HEK293 (cell line): ENCODE results near the gene DDX50.

ENCODE experiments used
- BCL11B ChIP-seq: fragments of 450-650 bp; formaldehyde crosslinking; IDR thresholded peaks from 2 replicates; pipeline ENCODE4 v1.5.1; 2016; ENCODE audit warnings: low read depth, missing biosample characterization, missing genetic modification characterization
- EGR2 ChIP-seq: fragments of 450-650 bp; formaldehyde crosslinking; IDR thresholded peaks from 2 replicates; pipeline ENCODE4 v1.5.1; 2016; ENCODE audit warnings: low read depth, missing biosample characterization, missing genetic modification characterization
- GLI4 ChIP-seq: fragments of 450-650 bp; formaldehyde crosslinking; IDR thresholded peaks from 2 replicates; pipeline ENCODE4 v1.5.1; 2016; ENCODE audit warnings: missing biosample characterization, missing genetic modification characterization
- MYNN ChIP-seq: fragments of 450-650 bp; formaldehyde crosslinking; IDR thresholded peaks from 2 replicates; pipeline ENCODE4 v1.5.1; 2016; ENCODE audit warnings: missing biosample characterization, missing genetic modification characterization, borderline replicate concordance
- MZF1 ChIP-seq: fragments of 450-650 bp; formaldehyde crosslinking; IDR thresholded peaks from 2 replicates; pipeline ENCODE4 v1.5.1; 2017; ENCODE audit warnings: missing biosample characterization, missing genetic modification characterization, borderline replicate concordance
- SALL2 ChIP-seq: fragments of 450-650 bp; formaldehyde crosslinking; IDR thresholded peaks from 2 replicates; pipeline ENCODE4 v1.5.0; 2017; ENCODE audit warnings: missing biosample characterization, mild to moderate bottlenecking, missing genetic modification characterization, borderline replicate concordance
- SP7 ChIP-seq: fragments of 450-650 bp; formaldehyde crosslinking; IDR thresholded peaks from 2 replicates; pipeline ENCODE4 v1.5.1; 2016; ENCODE audit warnings: missing biosample characterization, missing genetic modification characterization
- TRIM28 ChIP-seq: IDR thresholded peaks from 2 replicates; pipeline ENCODE4 v1.6.1; 2011; ENCODE audit warnings: low read length, control low read depth, borderline replicate concordance
- ZBTB20 ChIP-seq: fragments of 450-650 bp; formaldehyde crosslinking; IDR thresholded peaks from 2 replicates; pipeline ENCODE4 v1.5.1; 2016; ENCODE audit warnings: missing biosample characterization, missing genetic modification characterization
- ZBTB21 ChIP-seq: fragments of 450-650 bp; formaldehyde crosslinking; IDR thresholded peaks from 2 replicates; pipeline ENCODE4 v1.5.1; 2017; ENCODE audit warnings: missing biosample characterization, missing genetic modification characterization
- ZBTB7A ChIP-seq: fragments of 450-650 bp; formaldehyde crosslinking; IDR thresholded peaks from 2 replicates; pipeline ENCODE4 v1.5.1; 2016; ENCODE audit warnings: low read depth, missing biosample characterization, missing genetic modification characterization
- ZBTB8A ChIP-seq: fragments of 450-650 bp; formaldehyde crosslinking; IDR thresholded peaks from 2 replicates; pipeline ENCODE4 v1.5.1; 2016; ENCODE audit warnings: missing biosample characterization, missing genetic modification characterization
- ZNF2 ChIP-seq: fragments of 450-650 bp; formaldehyde crosslinking; IDR thresholded peaks from 2 replicates; pipeline ENCODE4 v1.5.1; 2016; ENCODE audit warnings: missing biosample characterization, missing genetic modification characterization
- ZNF223 ChIP-seq: fragments of 450-650 bp; formaldehyde crosslinking; IDR thresholded peaks from 2 replicates; pipeline ENCODE4 v1.5.1; 2016; ENCODE audit warnings: missing biosample characterization, missing genetic modification characterization
- ZNF324 ChIP-seq: fragments of 450-650 bp; formaldehyde crosslinking; IDR thresholded peaks from 2 replicates; pipeline ENCODE4 v1.5.1; 2016; ENCODE audit warnings: missing biosample characterization, missing genetic modification characterization
- ZNF335 ChIP-seq: fragments of 450-650 bp; formaldehyde crosslinking; conservative IDR thresholded peaks from 2 replicates; pipeline ENCODE4 v1.5.1; 2016; ENCODE audit warnings: missing biosample characterization, missing genetic modification characterization
- ZNF394 ChIP-seq: fragments of 450-650 bp; formaldehyde crosslinking; IDR thresholded peaks from 2 replicates; pipeline ENCODE4 v1.5.1; 2016; ENCODE audit warnings: missing biosample characterization, missing genetic modification characterization, mild to moderate bottlenecking, moderate library complexity, borderline replicate concordance
- ZNF404 ChIP-seq: fragments of 450-650 bp; formaldehyde crosslinking; IDR thresholded peaks from 2 replicates; pipeline ENCODE4 v1.5.1; 2017; ENCODE audit warnings: missing biosample characterization, missing genetic modification characterization
- ZNF549 ChIP-seq: fragments of 450-650 bp; IDR thresholded peaks from 2 replicates; pipeline ENCODE4 v1.5.1; 2018; ENCODE audit warnings: missing biosample characterization, missing genetic modification characterization, mild to moderate bottlenecking, inconsistent platforms, moderate library complexity
- ZNF777 ChIP-seq: fragments of 450-650 bp; formaldehyde crosslinking; IDR thresholded peaks from 2 replicates; pipeline ENCODE4 v1.5.1; 2017; ENCODE audit warnings: missing biosample characterization, missing genetic modification characterization, borderline replicate concordance
- TF ChIP-seq, protein P1 (sequence below): fragments of 450-650 bp; formaldehyde crosslinking; IDR thresholded peaks from 2 replicates; pipeline ENCODE4 v1.5.1; 2016; ENCODE audit warnings: missing biosample characterization, missing genetic modification characterization, low read depth
- TF ChIP-seq, protein P2 (sequence below): fragments of 450-650 bp; formaldehyde crosslinking; IDR thresholded peaks from 2 replicates; pipeline ENCODE4 v1.5.1; 2016; ENCODE audit warnings: missing biosample characterization, missing genetic modification characterization
- TF ChIP-seq, protein P3 (sequence below): fragments of 450-650 bp; formaldehyde crosslinking; IDR thresholded peaks from 2 replicates; pipeline ENCODE4 v1.5.1; 2016; ENCODE audit warnings: missing biosample characterization, missing genetic modification characterization, borderline replicate concordance
- TF ChIP-seq, protein P4 (sequence below): fragments of 450-650 bp; formaldehyde crosslinking; IDR thresholded peaks from 2 replicates; pipeline ENCODE4 v1.5.1; 2016; ENCODE audit warnings: missing biosample characterization, missing genetic modification characterization
- TF ChIP-seq, protein P5 (sequence below): fragments of 450-650 bp; IDR thresholded peaks from 2 replicates; pipeline ENCODE4 v1.5.1; 2018; ENCODE audit warnings: missing biosample characterization, mild to moderate bottlenecking, missing genetic modification characterization

Gene DDX50

DNA sequence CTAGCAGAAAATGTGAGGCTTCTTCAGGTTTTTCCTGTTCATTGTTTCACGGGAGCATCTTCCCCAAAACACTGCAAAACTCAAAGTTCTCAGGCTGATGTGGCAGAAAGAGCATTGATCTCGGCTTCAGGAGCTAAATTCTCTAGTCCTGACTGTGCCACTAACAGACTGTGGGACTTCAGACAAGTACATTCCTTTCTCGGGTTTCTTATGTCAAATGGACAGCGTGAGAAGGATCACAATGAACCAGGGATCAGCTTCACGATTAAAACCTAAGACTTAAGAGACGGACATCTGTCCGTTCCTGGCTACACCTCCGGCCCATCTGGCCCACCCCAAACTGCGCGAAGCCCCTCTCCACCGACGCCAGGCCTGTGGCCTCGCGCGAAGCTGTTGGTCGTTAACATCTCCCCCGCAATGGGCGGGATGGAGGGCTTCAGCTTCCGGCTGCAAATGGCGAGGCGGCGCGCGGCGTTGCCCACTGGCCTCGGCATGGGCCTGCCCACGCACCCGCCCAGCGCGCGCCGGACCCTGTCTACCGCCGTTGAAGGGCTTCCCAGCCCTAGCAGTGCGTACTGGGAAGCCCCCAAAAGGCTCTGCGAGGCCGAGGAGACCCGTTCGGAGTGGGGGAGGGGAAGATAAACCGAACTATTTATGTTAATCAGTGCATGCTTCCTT, 549 bp upstream of the DDX50 start (continued):
- TF ChIP-seq, protein P1, sequence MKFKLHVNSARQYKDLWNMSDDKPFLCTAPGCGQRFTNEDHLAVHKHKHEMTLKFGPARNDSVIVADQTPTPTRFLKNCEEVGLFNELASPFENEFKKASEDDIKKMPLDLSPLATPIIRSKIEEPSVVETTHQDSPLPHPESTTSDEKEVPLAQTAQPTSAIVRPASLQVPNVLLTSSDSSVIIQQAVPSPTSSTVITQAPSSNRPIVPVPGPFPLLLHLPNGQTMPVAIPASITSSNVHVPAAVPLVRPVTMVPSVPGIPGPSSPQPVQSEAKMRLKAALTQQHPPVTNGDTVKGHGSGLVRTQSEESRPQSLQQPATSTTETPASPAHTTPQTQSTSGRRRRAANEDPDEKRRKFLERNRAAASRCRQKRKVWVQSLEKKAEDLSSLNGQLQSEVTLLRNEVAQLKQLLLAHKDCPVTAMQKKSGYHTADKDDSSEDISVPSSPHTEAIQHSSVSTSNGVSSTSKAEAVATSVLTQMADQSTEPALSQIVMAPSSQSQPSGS: no peak
- TF ChIP-seq ZNF223 (no peak), SP7 (tag by site-specific recombination) (peak; percentile 81), ZNF549 (tag by site-specific recombination) (no peak), SALL2 (tag by site-specific recombination) (no peak), ZBTB8A (tag by site-specific recombination) (peak; percentile 52), ZBTB20 (tag by site-specific recombination) (peak; percentile 48), ZNF404 (tag by site-specific recombination) (no peak), ZBTB21 (tag by site-specific recombination) (no peak), ZBTB7A (tag by site-specific recombination) (peak; percentile 75), EGR2 (tag by site-specific recombination) (peak; percentile 93), MYNN (no peak), MZF1 (tag by site-specific recombination) (no peak), ZNF324 (tag by site-specific recombination) (peak; percentile 83), ZNF2 (tag by site-specific recombination) (peak; percentile 49), ZNF777 (tag by site-specific recombination) (no peak; the same call in 1 of the 2 replicates), GLI4 (tag by site-specific recombination) (no peak), ZNF394 (tag by site-specific recombination) (0 out of 2 replicates have a peak, but pooled peaks have one; percentile 13), BCL11B (tag by site-specific recombination) (no peak), TRIM28 (no peak), ZNF335 (0 out of 2 replicates have a peak, but pooled peaks have one; percentile 22)
- TF ChIP-seq, protein P2, sequence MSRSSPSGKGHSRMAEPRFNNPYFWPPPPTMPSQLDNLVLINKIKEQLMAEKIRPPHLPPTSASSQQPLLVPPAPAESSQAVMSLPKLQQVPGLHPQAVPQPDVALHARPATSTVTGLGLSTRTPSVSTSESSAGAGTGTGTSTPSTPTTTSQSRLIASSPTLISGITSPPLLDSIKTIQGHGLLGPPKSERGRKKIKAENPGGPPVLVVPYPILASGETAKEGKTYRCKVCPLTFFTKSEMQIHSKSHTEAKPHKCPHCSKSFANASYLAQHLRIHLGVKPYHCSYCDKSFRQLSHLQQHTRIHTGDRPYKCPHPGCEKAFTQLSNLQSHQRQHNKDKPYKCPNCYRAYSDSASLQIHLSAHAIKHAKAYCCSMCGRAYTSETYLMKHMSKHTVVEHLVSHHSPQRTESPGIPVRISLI: no peak
- TF ChIP-seq, protein P3, sequence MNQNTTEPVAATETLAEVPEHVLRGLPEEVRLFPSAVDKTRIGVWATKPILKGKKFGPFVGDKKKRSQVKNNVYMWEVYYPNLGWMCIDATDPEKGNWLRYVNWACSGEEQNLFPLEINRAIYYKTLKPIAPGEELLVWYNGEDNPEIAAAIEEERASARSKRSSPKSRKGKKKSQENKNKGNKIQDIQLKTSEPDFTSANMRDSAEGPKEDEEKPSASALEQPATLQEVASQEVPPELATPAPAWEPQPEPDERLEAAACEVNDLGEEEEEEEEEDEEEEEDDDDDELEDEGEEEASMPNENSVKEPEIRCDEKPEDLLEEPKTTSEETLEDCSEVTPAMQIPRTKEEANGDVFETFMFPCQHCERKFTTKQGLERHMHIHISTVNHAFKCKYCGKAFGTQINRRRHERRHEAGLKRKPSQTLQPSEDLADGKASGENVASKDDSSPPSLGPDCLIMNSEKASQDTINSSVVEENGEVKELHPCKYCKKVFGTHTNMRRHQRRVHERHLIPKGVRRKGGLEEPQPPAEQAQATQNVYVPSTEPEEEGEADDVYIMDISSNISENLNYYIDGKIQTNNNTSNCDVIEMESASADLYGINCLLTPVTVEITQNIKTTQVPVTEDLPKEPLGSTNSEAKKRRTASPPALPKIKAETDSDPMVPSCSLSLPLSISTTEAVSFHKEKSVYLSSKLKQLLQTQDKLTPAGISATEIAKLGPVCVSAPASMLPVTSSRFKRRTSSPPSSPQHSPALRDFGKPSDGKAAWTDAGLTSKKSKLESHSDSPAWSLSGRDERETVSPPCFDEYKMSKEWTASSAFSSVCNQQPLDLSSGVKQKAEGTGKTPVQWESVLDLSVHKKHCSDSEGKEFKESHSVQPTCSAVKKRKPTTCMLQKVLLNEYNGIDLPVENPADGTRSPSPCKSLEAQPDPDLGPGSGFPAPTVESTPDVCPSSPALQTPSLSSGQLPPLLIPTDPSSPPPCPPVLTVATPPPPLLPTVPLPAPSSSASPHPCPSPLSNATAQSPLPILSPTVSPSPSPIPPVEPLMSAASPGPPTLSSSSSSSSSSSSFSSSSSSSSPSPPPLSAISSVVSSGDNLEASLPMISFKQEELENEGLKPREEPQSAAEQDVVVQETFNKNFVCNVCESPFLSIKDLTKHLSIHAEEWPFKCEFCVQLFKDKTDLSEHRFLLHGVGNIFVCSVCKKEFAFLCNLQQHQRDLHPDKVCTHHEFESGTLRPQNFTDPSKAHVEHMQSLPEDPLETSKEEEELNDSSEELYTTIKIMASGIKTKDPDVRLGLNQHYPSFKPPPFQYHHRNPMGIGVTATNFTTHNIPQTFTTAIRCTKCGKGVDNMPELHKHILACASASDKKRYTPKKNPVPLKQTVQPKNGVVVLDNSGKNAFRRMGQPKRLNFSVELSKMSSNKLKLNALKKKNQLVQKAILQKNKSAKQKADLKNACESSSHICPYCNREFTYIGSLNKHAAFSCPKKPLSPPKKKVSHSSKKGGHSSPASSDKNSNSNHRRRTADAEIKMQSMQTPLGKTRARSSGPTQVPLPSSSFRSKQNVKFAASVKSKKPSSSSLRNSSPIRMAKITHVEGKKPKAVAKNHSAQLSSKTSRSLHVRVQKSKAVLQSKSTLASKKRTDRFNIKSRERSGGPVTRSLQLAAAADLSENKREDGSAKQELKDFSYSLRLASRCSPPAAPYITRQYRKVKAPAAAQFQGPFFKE (tag by site-specific recombination): no peak
- TF ChIP-seq, protein P4, sequence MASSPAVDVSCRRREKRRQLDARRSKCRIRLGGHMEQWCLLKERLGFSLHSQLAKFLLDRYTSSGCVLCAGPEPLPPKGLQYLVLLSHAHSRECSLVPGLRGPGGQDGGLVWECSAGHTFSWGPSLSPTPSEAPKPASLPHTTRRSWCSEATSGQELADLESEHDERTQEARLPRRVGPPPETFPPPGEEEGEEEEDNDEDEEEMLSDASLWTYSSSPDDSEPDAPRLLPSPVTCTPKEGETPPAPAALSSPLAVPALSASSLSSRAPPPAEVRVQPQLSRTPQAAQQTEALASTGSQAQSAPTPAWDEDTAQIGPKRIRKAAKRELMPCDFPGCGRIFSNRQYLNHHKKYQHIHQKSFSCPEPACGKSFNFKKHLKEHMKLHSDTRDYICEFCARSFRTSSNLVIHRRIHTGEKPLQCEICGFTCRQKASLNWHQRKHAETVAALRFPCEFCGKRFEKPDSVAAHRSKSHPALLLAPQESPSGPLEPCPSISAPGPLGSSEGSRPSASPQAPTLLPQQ: peak; percentile 67
- TF ChIP-seq, protein P5, sequence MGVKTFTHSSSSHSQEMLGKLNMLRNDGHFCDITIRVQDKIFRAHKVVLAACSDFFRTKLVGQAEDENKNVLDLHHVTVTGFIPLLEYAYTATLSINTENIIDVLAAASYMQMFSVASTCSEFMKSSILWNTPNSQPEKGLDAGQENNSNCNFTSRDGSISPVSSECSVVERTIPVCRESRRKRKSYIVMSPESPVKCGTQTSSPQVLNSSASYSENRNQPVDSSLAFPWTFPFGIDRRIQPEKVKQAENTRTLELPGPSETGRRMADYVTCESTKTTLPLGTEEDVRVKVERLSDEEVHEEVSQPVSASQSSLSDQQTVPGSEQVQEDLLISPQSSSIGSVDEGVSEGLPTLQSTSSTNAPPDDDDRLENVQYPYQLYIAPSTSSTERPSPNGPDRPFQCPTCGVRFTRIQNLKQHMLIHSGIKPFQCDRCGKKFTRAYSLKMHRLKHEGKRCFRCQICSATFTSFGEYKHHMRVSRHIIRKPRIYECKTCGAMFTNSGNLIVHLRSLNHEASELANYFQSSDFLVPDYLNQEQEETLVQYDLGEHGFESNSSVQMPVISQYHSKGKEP (tag by site-specific recombination): no peak
